OCI-LY7 (cell line): ENCODE data around the gene GSK3B. TPM values are rescaled to one million over a fixed set of nuclear protein-coding genes. Genes with fewer than 3 reads are reported as not detected.

Experiments
- BruUV-seq: library from RNA; stranded (reverse); fragments of 400-500 nt; replicated peaks from 2 replicates; lab custom pipeline; 2021; lab: Mats Ljungman, UMichigan
- CTCF ChIA-PET: fragments of 300-600 bp; sonication (Branson Sonifier 250); formaldehyde crosslinking; loops from one replicate; lab custom pipeline; 2022; ENCODE audit warnings: antibody characterized with exemption; ENCODE audit not compliant: unreplicated experiment; lab: Charles Lee
- POLR2A ChIA-PET: fragments of 300-600 bp; sonication (Branson Sonifier 250); formaldehyde crosslinking; loops from one replicate; lab custom pipeline; 2022; ENCODE audit warnings: antibody characterized with exemption; lab: Charles Lee
- DNase-seq: peaks from one replicate; pipeline ENCODE4 v3.0.0-alpha.2; 2015; ENCODE audit warnings: low spot score
- H2AFZ ChIP-seq: fragments of 200-600 bp; sonication (generic), shearing (Covaris generic); 2 replicates; pipeline ENCODE4 v1.6.1; 2014; ENCODE audit warnings: mild to moderate bottlenecking, antibody characterized with exemption, low read length, moderate library complexity
- H3K27ac ChIP-seq: fragments of 200-600 bp; sonication (generic); 2 replicates; pipeline ENCODE4 v1.5.1; 2014; ENCODE audit warnings: mixed run types, low read depth, mild to moderate bottlenecking, moderate library complexity, low read length, inconsistent platforms; ENCODE audit not compliant: poor library complexity, severe bottlenecking
- H3K36me3 ChIP-seq: fragments of 200-600 bp; sonication (generic); 2 replicates; pipeline ENCODE4 v1.6.1; 2014; ENCODE audit warnings: mild to moderate bottlenecking, antibody characterized with exemption, low read length, moderate library complexity, mixed read lengths; ENCODE audit not compliant: insufficient read depth
- H3K4me1 ChIP-seq: fragments of 200-600 bp; sonication (generic); 2 replicates; pipeline ENCODE4 v1.5.1; 2014; ENCODE audit warnings: mild to moderate bottlenecking, low read length; ENCODE audit not compliant: insufficient read depth, poor library complexity, severe bottlenecking
- H3K4me2 ChIP-seq: fragments of 200-600 bp; sonication (generic); 2 replicates; pipeline ENCODE4 v1.6.1; 2014; ENCODE audit warnings: mild to moderate bottlenecking, low read length
- H3K4me3 ChIP-seq: fragments of 200-600 bp; sonication (generic); 2 replicates; pipeline ENCODE4 v1.5.1; 2014; ENCODE audit warnings: mild to moderate bottlenecking, low read depth, low read length; ENCODE audit not compliant: poor library complexity, severe bottlenecking
- H3K79me2 ChIP-seq: fragments of 200-600 bp; sonication (generic); 2 replicates; pipeline ENCODE4 v1.6.1; 2016; ENCODE audit warnings: low read depth, mild to moderate bottlenecking, low read length, moderate library complexity, mixed read lengths; ENCODE audit not compliant: insufficient read depth
- H3K9me2 ChIP-seq: fragments of 200-600 bp; sonication (generic); 2 replicates; pipeline ENCODE4 v1.6.1; 2016; ENCODE audit warnings: mild to moderate bottlenecking, low read length, mixed read lengths; ENCODE audit not compliant: insufficient read depth
- H3K9me3 ChIP-seq: fragments of 200-600 bp; sonication (generic); 2 replicates; pipeline ENCODE4 v1.6.1; 2014; ENCODE audit warnings: mild to moderate bottlenecking, mixed run types, low read length, mixed read lengths
- H4K20me1 ChIP-seq: fragments of 200-600 bp; sonication (generic); 2 replicates; pipeline ENCODE4 v1.6.1; 2014; ENCODE audit warnings: mild to moderate bottlenecking, antibody characterized with exemption, low read length, moderate library complexity, mixed read lengths; ENCODE audit not compliant: insufficient read depth
- EZH2phosphoT487 ChIP-seq: fragments of 200-600 bp; sonication (generic); IDR thresholded peaks from 2 replicates; pipeline ENCODE4 v1.6.1; 2018; ENCODE audit warnings: low read depth, borderline replicate concordance, mild to moderate bottlenecking, mixed run types, antibody characterized with exemption, low read length, moderate library complexity, mixed read lengths
- intact Hi-C: fragments of 100-400 bp; cut with micrococcal nuclease; formaldehyde crosslinking; loops from one replicate; pipeline ENCODE4 v1.10.0; 2022; ENCODE audit not compliant: unreplicated experiment
- total RNA-seq, 2 experiments: library from RNA; depleted of rRNA in 1 of 2; stranded (reverse); fragments of >200 nt in 1 of 2; shearing (Covaris generic) in 1 of 2; gene quantifications; 2 replicates each; pipeline ENCODE4 v1.2.3, GENCODE V29; 2014 to 2022
- TF ChIP-seq, protein P1 (sequence below): fragments of 200-600 bp; sonication (generic); conservative IDR thresholded peaks from 2 replicates; pipeline ENCODE4 v1.5.1; 2014; ENCODE audit warnings: mild to moderate bottlenecking, antibody characterized with exemption, low read length, moderate library complexity, mixed read lengths

GSK3B gene
- total RNA-seq, 2 experiments from 2014 or later: 26.6 to 40.9 TPM

DNA sequence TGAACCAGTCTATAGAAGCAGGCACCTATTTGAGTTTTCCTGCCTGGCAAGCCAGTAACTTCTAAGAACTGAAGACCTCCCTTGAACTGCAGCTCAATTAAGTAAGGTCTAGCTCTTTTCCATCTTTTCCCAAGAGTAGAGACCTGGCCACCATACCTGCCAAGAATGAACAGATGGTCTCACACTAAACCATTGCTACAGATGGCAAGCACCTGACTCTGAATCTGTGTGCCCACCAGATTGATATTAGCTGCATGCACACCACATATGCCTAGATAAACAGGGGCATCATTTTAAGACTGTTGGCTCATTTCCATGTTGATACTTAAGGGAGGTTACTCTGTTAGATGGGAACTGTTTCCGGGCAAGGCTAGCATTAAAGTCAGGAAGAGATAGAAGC, 34.8 kb upstream of the GSK3B start:
- Histone ChIP-seq H3K36me3 (no peaks in the 10 kb centered on the region), H3K9me2 (no peaks in the 10 kb centered on the region), H3K27ac (no peak overlapping the region), H3K4me3 (no peak overlapping the region), H3K4me1 (no peaks in the 10 kb centered on the region), H3K79me2 (no peaks in the 10 kb centered on the region), H3K4me2 (no peak overlapping the region), H2AFZ (no peak overlapping the region), H3K9me3 (no peaks in the 10 kb centered on the region), H4K20me1 (no peaks in the 10 kb centered on the region)
- no TSS peak for BruUV-seq
- intact Hi-C loops: no loop called here
- TF ChIP-seq EZH2phosphoT487: no peak
- TF ChIP-seq, protein P1, sequence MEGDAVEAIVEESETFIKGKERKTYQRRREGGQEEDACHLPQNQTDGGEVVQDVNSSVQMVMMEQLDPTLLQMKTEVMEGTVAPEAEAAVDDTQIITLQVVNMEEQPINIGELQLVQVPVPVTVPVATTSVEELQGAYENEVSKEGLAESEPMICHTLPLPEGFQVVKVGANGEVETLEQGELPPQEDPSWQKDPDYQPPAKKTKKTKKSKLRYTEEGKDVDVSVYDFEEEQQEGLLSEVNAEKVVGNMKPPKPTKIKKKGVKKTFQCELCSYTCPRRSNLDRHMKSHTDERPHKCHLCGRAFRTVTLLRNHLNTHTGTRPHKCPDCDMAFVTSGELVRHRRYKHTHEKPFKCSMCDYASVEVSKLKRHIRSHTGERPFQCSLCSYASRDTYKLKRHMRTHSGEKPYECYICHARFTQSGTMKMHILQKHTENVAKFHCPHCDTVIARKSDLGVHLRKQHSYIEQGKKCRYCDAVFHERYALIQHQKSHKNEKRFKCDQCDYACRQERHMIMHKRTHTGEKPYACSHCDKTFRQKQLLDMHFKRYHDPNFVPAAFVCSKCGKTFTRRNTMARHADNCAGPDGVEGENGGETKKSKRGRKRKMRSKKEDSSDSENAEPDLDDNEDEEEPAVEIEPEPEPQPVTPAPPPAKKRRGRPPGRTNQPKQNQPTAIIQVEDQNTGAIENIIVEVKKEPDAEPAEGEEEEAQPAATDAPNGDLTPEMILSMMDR: no peak
- POLR2A ChIA-PET: no interaction called here
- CTCF ChIA-PET: no interaction called here
- DNase-seq: no peak

DNA sequence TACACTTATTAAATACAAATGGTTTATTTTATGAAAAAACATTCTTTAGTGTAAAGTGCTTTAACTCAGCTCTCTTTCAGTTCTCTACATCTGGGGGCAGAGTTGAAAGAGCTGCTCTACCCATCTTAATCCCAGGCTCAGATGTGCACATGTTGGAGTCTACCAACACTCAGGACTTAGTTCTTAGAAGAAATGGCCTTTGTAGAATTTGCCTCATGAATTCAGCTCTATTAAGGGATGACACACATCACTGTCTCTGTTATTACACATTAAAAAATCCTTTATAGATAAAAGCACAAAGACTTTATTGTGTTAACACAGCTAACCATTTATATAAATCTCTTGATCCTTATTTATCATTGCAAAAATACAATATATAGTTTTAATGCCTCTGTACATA, 31.7 kb upstream of the GSK3B start:
- Histone ChIP-seq H3K9me2 (no peaks in the 10 kb centered on the region), H4K20me1 (no peaks in the 10 kb centered on the region), H3K79me2 (no peaks in the 10 kb centered on the region), H3K4me1 (no peaks in the 10 kb centered on the region), H3K27ac (no peak overlapping the region), H3K4me2 (no peak overlapping the region), H3K4me3 (no peak overlapping the region), H3K9me3 (no peaks in the 10 kb centered on the region), H3K36me3 (no peaks in the 10 kb centered on the region), H2AFZ (no peak overlapping the region)
- BruUV-seq: no TSS peak
- CTCF ChIA-PET: no interaction called here
- POLR2A ChIA-PET: interaction anchor here (0.9 kb wide), 2 partner anchors 14 to 125 kb away, joined by 3 to 5 read pairs; no protein-coding TSS in a partner anchor
- DNase-seq: no peak
- TF ChIP-seq, protein P1: no peak
- TF ChIP-seq EZH2phosphoT487: no peak
- intact Hi-C loops: no loop called here

DNA sequence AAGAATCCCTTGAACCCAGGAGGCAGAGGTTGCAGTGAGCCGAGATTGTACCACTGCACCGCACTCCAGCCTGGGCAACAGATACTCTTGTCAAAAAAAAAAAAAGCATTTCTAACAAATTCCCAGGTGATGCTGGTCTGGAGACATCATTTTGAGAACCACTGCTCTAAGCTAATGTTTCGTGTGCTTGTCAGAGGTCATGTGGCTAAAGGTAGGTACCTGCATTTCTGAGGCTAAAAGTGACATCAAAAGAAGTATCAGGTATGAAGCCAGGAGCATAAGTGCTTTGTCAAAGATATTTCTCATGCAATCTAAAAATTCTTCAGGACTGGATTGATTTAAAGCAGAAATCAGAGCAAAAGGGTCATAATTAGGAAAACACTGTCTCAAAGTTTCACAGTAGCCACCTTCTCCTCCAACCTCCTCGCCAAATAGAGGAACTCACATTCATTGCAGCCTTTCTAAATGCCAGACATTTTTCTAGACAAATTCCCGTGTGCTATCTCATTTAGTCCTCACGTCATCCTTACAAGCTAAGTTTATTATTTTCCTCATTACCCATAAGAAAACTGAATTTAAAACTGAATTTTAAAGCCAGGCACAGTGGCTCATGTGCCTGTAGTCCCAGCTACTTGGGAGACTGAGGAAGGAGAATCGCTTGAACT, 25.7 kb upstream of the GSK3B start:
- DNase-seq: no peak

More for the DNA sequence above, 25.7 kb upstream of the GSK3B start:
- no TSS peak for BruUV-seq
- no peaks in the 10 kb centered on the region for H4K20me1 ChIP-seq
- H3K27ac ChIP-seq: no peak overlapping the region
- H3K4me1 ChIP-seq: no peaks in the 10 kb centered on the region
- H3K79me2 ChIP-seq: no peaks in the 10 kb centered on the region
- H3K4me3 ChIP-seq: no peak overlapping the region
- CTCF ChIA-PET: no interaction called here
- H3K9me3 ChIP-seq: 0 out of 2 replicates have a peak, but pooled peaks cover 8% of the 10 kb centered on the region
- POLR2A ChIA-PET: interaction anchor here (0.7 to 1.2 kb wide), 3 partner anchors 11 to 256 kb away, joined by 3 to 4 read pairs (median 4); no protein-coding TSS in a partner anchor
- no peak overlapping the region for H3K4me2 ChIP-seq
- TF ChIP-seq EZH2phosphoT487: no peak
- TF ChIP-seq, protein P1: no peak
- H2AFZ ChIP-seq: no peak overlapping the region
- no peaks in the 10 kb centered on the region for H3K9me2 ChIP-seq
- H3K36me3 ChIP-seq: no peaks in the 10 kb centered on the region
- intact Hi-C loops: no loop called here
